Measurements from ENCODE around the gene C1QTNF5.

DNA sequence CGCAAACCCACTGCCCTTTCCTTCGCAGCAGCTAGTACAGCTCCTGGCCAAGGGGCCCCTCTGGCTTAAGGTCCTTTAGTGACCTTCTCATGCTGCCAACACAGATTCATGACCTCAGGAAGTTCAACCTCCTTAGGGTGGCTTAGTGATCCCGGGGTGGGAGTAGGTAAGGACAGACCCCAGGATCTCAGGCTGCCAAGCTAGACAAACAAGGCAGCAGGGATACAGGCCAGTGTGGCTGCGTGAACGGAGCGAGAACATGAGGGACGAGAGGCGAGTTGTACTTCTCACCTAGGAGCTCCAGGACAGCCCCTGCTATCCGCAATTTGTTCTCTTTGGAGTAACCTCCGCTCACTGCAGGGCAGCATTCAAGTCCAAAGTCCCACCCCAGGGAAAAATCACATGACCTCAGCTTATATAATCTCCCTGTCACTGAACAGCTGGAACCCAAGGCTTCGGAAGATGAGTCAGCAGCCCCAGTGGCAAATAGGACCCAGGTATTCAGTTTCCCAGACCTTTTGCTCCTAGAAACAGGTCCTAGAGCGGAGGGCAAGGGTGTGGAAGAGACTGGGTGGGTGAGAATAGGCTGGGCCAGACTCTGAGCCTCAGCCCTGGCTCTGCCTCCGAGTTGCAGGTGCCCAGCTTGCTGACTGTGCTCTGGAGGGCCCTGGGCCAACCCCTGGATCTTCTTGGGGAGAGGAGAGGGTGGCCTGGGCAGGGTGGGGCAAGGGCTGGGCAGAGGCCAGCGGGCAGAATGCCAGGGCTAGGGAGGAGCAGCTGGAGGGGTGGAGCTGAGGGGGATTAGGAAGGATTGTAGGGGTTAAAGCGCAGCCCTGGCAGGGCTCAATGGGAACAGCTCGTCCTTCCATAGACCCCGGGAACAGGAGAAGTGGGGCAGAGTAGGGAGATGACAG, 27.7 kb upstream of the C1QTNF5 start:
- TF ChIP-seq, protein P1, sequence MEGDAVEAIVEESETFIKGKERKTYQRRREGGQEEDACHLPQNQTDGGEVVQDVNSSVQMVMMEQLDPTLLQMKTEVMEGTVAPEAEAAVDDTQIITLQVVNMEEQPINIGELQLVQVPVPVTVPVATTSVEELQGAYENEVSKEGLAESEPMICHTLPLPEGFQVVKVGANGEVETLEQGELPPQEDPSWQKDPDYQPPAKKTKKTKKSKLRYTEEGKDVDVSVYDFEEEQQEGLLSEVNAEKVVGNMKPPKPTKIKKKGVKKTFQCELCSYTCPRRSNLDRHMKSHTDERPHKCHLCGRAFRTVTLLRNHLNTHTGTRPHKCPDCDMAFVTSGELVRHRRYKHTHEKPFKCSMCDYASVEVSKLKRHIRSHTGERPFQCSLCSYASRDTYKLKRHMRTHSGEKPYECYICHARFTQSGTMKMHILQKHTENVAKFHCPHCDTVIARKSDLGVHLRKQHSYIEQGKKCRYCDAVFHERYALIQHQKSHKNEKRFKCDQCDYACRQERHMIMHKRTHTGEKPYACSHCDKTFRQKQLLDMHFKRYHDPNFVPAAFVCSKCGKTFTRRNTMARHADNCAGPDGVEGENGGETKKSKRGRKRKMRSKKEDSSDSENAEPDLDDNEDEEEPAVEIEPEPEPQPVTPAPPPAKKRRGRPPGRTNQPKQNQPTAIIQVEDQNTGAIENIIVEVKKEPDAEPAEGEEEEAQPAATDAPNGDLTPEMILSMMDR (IDR thresholded peaks at IDR 0.05): no peak
- TF ChIP-seq POLR2A (IDR thresholded peaks at IDR 0.05): no peak
